HG03521 (cell line): Measurements from ENCODE around the gene SLC18A2.
"Not testable (repeated sequence)": the region's sequence is repeated elsewhere in the genome, so short reads cannot be mapped to it uniquely, and the experiment has no call there.

Experiments used
- ATAC-seq: cut with Tn5 transposase; IDR thresholded peaks from one replicate; pipeline ENCODE4 v1.9.1; 2021; ENCODE audit warnings: mild to moderate bottlenecking, moderate library complexity; ENCODE audit not compliant: unreplicated experiment

The SLC18A2 gene

GRCh38 chr10:117240621-117241529 lies at the start of gene SLC18A2:
SLC18A2 (plus strand) TSS chr10:117241114; CDS start chr10:117241694, 580 bp downstream.
- no peak for ATAC-seq

DNA sequence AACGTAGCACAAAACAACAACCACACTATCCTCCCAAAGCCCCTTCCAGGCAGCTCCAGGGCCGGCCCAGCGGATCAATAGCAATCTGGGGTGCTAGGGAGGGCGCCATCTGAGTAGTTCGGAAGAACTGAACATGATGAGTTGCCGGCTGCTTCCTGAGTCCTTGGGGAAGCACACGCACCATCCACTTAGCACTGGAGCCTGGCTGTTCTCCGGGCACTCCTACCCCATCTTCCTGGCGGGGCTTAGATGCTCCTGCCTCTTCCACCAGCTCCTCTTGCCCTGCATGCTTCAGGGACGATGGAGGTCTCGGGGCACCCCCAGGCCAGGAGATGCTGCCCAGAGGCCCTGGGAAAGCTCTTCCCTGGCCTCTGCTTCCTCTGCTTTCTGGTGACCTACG lies 43.7 kb upstream of the SLC18A2 start, which contains the start of gene KCNK18:
KCNK18 (plus strand) TSS at position 301 of the 400 bp plus-strand sequence; CDS start at position 301, 0 bp downstream.
- ATAC-seq = no peak

DNA sequence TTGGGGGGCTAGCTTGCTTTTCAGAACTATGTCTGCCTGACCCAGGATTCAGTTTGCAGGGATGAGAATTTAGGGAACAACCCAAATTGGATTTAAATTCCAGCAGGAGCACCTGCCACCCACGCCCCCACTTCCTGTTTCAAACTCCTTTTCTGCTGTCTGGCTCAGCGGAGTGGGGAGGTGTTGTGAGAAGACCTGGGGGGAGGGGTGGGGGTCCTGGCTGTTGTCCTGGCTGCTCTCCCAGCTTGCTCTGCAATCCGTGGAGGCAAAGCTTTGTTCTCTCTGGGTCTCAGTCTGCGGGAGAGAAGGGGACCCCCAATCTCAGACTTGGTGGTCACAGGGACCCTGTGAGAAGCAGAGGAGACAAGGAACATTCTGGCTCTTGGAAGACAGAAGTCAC lies 42.8 kb upstream of the SLC18A2 start:
- no peak for ATAC-seq

DNA sequence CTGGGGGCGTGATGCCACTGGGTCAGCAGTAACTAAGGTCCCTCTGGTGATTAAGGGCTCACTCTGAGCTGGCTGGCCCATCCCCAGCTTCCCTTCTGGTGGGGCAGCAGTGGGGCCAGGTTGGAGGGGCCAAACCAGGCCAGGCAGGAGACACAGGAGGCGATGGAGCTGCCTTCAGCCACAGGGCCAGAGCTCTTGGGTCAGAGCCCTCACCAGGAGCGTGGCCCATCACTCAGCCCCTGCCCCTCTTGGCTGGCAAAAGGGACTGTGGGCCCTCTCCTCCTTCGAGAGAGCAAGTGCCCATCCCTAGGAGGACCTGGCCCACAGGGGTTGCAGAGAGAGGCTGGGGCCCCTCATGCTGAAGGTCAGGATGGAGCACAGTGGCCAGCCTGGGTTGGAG lies 39.1 kb upstream of the SLC18A2 start:
- no peak for ATAC-seq

- no peak for ATAC-seq
Observed at GRCh38 chr10:117204316-117204715, 36.6 kb upstream of the SLC18A2 start.

DNA sequence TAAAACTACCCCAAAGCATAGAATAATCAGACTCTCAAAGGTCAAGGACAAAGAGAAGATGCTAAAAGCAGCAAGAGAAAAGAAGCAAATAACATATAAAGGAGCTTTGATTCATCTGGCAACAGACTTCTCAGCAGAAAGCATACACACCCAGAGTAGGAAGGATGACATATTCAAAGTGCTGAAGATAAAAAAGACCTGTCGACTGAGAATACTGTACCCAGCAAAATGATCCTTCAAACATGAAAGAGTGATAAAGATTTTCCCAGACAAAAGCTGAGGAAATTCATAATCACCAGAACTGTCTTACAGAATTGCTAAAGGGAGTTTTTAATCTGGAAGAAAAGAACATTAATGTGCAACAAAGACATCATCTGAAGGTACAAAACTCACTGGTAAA lies 28.7 kb upstream of the SLC18A2 start:
- ATAC-seq = no peak

DNA sequence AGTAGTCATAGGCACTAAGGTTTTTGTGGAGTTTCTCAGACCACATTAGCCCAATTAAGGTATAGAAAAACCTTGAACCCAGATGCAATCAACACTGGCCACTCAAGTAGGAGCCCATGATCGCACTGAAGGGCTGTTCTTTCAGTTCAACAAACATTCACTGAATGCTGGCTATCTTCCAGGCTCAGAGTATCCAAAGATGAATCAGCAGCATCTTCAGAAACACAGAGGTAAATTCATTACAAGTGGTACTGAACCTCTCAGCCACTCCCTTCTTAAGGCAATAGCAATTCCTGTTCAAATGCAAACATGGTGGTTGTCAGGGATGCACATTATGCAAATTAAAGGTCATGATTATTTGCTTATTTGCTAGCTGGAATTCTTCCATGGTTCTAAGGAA lies 26.5 kb upstream of the SLC18A2 start:
- ATAC-seq = no peak

GRCh38 chr10:117215079-117215478 lies 25.8 kb upstream of the SLC18A2 start:
- ATAC-seq = no peak

DNA sequence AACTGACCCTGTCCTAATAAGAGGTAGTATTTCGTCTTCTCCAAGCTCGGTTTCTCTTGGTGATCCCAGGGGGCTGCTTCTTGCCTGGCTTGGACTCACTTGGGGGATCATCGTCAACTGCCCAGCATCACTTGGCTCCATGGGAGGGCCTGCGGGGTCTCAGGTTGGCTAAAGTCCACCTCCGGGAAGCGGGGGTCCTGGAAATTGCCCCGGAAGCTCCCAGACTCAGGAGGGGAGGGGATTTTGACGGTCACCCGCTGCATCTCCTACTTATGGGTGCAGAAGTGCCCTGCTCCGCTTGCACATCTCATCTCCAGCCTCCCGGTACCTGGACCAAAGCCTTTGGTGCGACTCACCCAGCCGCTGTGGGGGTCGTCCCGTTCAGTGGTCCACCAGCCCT lies 24.9 kb upstream of the SLC18A2 start:
- ATAC-seq = no peak

- peak; percentile 92 for ATAC-seq
Observed at GRCh38 chr10:117216611-117217195, 24.2 kb upstream of the SLC18A2 start.

- ATAC-seq = peak; percentile 33
Observed at GRCh38 chr10:117217196-117217761, 23.6 kb upstream of the SLC18A2 start.

GRCh38 chr10:117218654-117219053 lies 22.3 kb upstream of the SLC18A2 start:
- ATAC-seq = no peak

DNA sequence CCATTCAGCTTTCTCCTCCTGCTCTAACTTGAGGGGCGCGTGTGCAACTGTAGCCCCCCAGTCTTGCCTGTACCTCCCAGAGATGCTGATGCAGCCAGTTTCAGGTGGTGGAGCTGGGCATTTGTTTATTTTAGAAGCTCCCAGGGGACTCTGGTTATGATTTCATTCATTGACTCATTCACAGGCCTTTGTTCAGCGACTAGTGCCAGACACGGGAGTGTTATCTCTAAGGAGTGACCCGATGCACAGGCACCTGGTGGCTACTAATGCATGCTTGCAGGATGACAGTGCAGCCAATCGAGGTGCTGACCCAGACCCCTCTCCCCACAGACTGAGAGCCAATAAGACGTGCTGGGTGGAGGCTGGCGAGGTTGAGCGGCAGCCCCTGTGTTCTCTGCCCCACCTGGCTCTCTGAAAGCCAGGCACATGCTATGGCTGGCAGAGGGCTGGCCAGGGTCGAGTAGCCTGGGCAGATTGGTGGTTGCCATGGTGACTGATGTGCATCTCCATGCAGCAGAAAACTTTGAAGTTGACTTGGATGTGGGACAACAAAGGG lies 19.7 kb upstream of the SLC18A2 start:
- ATAC-seq = no peak

- no peak for ATAC-seq
Observed at GRCh38 chr10:117222552-117222951, 18.4 kb upstream of the SLC18A2 start.

DNA sequence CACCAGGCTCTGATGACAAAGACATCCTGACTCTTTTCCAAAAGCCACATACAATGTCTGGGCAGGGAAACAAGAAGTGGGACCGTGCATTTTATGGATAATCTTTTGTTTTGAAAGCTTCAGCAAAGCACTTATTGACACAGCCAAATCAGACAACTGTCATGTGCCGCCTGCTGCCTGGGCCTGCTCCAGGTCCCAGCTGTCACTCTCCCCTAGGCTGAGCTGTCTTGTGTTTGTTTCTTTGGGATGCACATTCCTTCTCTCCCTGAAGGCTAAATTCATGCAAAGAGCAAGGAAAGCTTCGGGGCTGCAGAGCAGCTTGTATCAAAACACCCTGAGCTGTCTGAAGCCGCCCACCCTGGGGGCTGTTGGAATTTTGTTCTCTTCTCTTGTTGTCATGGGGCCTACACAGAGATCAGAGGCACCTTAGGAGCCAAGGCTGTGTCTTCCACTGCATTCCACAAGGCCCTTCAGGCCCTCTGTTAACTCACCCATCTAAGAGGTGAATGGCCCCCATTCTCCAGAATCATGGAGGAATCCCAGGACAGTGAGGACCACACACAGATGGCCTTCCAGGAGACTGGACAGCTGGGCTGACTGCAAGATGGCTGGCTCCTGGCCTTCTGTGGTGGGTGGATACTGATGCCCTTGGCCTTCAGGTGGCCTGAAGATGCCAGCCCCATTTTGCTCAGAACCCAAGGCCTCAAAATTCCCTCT lies 17.8 kb upstream of the SLC18A2 start:
- no peak for ATAC-seq

- ATAC-seq = no peak
Observed at GRCh38 chr10:117223693-117224430, 17.1 kb upstream of the SLC18A2 start.

GRCh38 chr10:117224881-117225280 lies 16.0 kb upstream of the SLC18A2 start:
- no peak for ATAC-seq

GRCh38 chr10:117226813-117227451 lies 14.0 kb upstream of the SLC18A2 start:
- no peak for ATAC-seq

- no peak for ATAC-seq
Observed at GRCh38 chr10:117228210-117228609, 12.7 kb upstream of the SLC18A2 start.

DNA sequence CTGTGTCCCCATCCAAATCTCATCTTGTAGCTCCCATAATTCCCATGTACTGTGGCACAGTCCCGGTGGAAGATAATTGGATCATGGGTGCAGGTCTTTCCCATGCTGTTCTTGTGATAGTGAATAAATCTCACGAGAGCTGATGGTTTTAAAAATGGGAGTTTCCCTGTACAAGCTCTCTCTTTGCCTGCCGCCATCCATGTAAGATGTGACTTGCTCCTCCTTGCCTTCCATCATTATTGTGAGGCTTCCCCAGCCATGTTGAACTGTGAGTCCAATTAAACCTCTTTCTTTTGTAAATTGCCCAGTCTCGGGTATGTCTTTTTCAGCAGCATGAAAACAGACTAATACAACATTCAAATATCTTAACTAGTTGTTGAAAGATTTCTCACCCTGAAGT lies 10.8 kb upstream of the SLC18A2 start:
- not testable (repeated sequence) for ATAC-seq
